ENCODE results near the gene FOXJ1.

Gene FOXJ1

DNA sequence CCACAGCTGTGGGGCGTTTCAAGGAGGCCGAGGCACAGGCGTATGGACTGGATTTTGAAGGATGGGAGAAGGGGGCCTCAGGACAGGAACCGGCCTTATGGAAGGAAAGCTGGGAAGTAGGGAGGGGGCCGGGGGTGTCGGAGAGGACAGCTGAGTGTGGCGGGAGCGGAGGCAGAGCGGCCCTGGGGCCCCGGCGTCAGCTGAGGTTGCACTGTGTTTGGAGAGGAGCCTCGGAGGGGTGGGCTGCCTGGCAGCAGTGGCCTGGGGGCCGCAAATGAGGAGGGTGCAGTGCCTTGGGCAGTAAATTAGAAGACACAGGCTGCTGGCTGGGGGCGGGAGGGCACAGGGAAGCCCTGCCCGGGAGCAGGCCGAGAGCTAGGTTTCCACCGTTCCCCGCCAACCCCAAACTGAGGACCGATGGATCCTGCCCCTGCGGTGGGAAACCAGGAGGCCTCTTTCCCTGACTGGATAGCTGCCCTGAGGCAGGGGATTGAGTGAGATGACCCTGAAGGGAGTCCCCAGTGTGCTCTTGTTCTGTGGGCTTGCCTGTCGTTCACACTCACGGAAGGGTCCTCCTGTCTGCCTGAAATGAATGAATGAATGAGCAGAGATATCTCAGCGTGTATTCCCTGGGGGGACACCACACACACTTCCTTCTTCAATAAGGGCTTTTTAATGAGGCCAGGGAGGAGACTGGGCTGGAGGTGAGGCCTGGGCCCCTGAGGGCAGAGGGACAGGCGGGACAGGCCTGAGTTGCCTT is 18.4 kb downstream of the FOXJ1 start:
- no peak for DNase-seq

DNA sequence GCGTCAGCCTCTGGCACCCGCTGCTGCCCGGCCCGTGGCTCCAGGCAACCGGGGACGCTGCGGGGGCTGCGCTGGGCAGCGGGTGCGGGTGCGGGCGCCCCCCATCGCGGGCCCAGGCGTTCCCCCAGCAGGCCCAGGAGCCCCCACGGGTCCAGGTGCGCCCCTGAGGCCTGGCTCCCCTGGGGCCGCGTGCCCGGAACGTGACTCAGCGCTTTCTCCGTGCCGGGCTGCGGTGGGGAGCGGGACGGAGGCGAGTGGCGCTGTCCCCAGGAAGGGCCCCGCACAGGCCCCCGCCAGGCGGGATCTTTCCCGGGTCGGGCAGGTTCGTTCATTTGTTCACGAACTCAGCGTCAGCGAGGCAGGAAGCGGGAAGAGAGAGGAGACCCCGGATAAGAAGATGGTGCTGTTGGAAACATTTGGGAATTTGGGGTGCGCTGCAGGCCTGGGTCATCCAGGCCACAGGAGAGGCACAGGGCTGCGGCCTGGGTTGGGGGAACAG is 19.1 kb downstream of the FOXJ1 start:
- DNase-seq, result no peak

DNA sequence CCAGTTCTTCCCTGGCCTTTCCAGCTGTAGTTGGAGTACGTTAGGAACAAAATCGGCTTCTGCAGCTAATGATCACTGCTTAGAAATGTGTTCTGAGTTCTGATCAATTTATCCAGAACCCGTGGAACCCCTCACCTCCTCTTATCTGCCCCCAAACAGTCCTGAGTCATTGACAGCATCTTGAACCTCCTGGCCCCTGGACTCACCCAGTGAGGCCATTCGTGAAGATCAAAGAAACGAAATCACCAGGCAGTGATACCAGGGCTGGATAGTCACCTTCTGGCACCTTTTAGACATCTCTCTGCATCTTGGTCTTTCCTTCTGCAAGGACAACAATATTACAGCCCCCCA is 20.4 kb downstream of the FOXJ1 start:
- DNase-seq, result no peak

DNA sequence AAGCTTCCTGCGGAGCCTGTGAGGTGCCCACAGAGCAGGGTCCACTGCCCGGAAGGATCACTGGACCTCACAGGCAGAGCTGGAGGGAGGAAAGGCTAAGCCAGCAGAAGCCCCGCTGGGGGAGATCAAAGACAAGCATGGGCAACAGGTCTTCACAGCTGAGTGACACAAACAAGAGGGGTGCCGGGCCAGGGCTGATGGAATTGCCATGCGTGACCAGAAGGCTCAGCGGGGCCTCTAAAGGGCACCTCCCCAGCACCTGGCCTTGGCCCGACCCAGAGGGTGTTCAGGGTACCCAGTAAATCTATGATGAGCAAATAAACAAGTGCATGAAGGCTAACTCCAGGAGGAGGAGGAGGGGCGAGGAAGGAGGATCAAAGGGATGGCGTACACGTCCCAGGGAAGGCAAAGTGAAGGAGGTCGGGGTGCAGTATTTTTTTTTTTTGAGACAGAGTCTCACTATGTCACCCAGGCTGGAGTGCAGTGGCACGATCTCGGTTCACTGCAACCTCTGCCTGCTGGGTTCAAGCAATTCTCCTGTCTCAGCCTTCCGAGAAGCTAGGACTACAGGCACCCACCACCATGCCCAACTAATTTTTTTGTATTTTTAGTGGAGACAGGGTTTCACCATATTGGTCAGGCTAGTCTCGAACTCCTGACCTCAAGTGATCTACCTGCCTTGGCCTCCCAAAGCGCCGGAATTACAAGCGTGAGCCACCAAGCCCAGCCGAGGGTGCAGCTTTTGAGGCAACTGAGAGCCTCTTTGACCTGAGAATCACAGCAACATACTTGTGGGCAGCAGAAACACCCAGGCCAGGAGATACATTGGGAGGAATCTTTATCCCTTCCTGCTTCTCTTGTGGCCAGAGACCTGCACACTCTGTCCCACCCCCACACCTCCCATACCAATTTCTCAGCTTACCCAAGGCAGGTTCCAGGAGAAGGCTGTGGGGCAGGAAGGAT is 21.4 kb downstream of the FOXJ1 start:
- DNase-seq, result no peak

DNA sequence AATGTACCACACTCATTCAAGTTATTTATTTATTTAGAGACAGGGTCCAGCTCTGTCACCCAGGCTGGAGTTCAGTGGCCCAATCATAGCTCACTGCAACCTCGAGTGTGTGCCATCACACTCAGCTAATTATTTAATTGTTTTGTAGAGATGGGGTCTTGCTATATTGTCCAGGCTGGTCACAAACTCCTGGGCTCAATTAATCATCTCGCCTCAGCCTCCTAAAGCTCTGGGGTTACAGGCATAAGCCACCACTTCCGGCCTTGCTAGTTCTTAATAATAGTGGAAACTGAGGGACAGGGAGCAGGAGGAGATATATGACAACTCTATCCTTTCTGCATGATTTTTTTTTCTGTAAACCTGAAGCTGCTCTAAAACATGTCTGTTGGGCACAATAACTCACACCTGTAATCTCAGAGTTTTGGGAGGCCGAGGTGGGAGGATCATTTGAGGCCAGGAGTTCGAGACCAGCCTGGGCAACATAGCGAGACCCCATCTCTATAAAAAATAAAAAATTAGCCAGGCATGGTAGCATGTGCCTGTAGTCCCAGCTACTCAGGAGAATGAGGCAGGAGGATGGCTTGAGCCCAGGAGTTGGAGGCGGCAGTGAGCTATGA is 25.8 kb downstream of the FOXJ1 start:
- no peak for DNase-seq

DNA sequence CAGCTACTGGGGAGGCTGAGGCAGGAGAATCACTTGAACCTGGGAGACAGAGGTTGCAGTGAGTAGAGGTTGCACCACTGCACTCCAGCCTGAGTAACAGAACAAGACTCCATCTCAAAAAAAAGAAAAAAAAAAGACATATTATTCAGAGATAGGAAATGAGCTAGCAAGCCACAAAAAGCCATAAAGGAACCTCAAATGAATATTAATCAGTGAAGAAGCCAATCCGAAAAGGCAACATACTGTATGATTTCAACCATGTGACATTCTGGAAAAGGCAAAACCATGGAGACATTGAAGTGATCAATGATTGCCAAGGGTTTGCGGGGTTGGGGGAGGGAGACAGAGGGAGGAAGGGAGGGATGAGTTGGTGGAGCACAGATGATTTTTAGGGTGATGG is 29.1 kb downstream of the FOXJ1 start:
- no peak for DNase-seq

DNA sequence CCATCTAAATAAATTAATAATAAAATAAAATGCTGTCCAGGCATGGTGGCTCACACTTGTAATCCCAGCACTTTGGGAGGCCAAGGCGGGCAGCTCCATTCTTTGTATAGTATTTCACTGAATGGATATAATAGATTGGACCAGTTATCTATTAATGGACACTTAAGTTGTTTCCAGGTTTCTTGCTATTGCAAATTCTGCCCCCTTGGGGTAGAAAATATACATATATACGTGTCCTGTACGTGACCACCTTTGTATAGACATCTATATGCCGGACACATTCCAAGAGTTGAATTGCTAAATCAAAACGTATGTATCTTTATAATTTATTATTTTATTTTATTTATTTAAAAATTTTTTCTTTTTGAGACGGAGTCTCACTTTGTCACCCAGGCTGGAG is 33.5 kb downstream of the FOXJ1 start:
- no peak for DNase-seq

DNA sequence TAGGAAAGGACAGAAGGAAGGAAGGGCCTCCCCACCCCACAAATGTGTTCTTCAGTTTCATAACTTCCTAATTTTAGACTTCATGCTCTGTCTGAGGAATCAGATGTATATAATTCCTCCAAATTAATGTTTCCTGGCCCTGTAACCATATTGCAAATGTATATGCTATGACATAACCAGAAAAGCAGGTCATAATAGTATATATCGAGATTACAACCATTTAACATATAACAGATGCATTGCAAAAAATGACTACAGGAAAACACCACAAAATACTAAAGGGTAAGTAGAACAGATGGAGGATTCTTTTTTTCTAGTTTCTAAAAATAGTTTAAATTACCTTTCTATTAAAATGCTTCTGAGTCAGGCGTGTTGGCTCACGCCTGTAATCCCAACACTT is 34.3 kb downstream of the FOXJ1 start:
- DNase-seq, result no peak

DNA sequence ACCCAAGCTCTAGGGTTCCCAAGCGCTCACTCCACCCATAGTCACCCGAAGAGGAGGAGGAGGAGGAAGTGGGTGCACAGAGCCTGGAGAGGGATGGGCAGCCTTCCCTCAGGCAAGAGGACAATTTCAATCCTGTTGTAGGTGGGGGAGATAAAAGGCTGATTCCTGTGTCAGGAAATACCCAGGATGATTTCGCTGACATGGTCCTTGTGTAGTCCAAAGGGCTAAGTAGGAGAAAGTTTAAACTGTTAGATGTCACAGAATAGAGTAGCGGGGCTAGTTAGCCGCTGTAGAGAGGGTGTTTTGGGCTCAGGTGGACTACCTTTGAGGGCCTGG is 36.2 kb downstream of the FOXJ1 start:
- DNase-seq, result no peak

DNA sequence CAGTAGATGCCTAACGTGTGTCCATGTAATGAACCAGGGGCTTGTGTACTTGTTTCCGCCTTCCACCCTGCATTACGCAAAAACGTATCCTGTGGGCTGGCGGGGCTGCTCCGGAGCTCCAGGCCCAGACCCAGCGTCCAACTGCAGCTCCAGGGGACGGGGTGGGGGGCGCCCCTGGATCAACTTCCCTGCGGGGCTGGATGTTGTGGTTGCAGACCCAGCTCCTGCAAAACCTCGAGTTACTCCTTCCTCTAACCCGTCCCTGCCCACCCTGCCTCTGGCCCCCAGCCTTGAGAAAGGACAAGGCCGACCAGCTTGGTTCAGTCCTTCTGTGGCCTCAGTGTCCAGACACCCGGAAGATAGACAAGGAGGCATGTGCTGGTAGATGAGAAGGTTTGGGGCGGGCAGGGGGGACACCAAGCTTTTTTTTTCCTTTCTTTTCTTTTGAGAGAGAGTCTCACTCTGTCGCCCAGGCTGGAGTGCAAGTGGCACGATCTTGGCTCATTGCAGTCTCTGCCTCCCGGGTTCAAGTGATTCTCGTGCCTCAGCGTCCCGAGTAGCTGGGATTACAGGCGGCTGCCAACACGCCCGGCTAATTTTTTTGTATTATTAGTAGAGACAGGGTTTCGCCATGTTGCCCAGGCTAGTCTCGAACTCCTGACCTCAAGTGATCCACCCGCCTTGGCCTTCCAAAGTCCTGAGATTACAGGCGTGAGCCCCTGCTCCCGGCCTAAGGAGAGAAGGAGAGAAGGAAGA is 36.7 kb downstream of the FOXJ1 start:
- no peak for DNase-seq

DNA sequence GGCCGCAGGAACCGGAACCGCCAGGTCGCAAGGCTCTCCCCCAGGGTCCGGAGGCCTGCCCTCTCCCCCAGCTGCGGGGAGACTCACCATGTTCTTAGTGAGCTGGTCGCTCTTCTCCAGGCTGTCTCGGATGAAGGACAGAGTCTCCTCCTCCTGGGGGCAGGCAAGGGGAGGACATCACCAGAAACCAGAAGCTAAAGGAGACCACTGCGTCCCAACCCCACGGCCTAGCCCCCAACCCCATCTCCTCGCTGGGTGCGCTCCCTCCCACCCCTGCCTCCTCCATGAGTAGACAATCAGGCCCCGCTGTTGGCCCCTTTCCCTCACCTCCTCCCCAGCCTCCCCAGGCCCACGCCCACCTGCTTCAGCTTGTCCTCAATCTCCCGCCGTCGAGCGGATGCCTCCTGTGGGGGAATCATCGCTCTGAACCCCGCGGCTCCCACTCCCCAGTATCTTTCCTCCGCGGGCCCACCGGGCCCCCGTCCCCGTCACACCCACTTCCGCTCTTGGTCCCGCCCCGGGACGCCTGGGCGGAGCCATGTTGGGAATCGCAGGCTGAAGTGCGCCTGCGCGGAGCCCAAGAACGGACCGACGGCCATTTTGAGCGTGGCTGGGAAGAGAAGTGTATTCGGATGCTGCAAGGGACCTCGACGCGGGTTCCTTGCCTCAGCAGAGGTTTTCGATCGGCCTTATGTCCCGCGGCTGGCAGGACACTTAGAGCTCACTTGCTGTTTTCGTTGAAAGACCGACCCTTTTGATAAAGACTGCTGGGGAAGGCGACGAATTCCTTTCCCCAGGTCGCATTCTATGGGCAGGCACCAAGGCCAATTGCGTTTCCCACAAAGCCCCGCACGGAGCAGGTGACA is 37.5 kb downstream of the FOXJ1 start, which contains the start of gene EXOC7:
TSS of gene EXOC7 (minus strand) at position 514 of the 866 bp plus-strand sequence. CDS start at position 419, 95 bp downstream.
- DNase-seq, result no peak

DNA sequence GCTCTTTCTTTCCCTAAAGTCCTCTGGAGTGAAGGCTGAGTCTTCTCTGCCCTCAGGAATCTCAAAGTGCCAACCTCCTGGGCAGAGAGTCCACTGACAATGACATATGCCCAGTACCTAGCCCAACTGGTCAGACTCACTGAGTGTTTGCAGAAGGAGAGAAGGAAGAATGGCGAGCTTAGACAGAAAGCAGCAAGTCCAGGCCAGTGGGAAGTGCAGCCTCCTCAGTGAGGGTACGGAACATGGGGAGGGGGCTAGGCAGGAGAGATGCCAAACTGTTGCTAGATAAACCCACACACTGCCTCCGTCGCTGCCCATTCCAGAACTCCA is 38.1 kb downstream of the FOXJ1 start:
- DNase-seq, result no peak

DNA sequence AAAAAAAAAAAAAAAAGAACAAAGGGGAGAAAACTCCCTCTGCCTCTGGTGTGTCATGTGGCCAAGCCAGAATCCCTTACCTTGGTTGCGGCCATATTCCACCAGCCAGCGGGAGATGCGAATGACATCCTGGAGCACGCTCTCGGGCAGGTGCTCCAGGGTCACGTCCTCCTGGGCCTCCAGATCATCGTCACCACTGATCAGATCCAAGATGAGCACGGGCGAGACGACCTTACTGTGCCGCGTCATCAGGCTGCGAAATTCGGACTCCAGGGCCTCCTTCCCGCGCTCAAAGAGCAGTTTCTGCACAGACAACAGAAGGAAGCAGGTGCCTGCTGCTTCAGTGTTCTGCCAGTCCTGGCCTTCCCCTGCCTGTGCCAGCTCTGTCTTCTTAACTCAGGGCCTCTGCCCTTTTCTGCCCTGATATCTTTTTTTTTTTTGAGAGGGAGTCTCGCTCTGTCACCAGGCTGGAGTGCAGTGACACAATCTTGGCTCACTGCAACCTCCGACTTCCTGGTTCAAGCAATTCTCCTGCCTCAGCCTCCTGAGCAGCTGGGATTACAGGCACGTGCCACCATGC is 43.2 kb downstream of the FOXJ1 start:
- DNase-seq, result no peak

DNA sequence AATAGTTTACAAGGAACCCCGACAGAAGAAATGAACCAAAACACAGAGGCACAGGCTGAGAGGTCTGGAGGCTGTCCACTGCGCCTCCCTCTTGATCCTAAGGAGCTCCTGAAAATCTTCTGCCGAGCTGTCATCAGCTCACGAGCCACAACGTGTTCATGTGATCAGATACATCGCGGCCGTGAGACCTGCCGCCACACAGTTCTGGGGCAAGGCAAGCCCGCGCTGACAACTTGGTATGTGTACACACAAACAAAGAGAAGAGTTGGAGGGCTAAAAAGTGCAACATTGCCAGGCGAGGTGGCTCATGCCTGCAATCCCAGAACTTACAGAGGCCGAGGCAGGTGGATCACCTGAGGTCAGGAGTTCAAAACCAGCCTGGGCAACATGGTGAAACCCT is 45.1 kb downstream of the FOXJ1 start:
- no peak for DNase-seq

DNA sequence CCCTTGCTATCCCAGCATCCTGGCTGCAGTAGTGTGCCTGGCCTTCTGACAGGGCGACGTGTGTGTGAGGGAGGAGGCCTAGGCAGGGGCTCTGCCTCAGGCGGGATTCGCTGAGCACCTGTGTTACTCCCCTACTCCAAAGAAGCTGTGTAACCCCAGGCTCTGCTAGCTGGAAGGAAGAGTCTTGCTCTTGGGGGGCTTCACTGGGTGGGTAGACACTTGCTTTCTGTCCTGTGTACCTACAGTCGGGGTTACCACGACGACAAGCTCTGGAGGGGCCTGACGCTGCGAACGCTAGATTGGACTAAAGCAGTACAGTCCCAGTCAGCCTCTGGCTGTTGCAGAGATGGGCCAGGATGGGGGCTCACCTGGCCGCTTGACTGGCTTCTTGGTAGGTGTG is 47.0 kb downstream of the FOXJ1 start:
- no peak for DNase-seq

DNA sequence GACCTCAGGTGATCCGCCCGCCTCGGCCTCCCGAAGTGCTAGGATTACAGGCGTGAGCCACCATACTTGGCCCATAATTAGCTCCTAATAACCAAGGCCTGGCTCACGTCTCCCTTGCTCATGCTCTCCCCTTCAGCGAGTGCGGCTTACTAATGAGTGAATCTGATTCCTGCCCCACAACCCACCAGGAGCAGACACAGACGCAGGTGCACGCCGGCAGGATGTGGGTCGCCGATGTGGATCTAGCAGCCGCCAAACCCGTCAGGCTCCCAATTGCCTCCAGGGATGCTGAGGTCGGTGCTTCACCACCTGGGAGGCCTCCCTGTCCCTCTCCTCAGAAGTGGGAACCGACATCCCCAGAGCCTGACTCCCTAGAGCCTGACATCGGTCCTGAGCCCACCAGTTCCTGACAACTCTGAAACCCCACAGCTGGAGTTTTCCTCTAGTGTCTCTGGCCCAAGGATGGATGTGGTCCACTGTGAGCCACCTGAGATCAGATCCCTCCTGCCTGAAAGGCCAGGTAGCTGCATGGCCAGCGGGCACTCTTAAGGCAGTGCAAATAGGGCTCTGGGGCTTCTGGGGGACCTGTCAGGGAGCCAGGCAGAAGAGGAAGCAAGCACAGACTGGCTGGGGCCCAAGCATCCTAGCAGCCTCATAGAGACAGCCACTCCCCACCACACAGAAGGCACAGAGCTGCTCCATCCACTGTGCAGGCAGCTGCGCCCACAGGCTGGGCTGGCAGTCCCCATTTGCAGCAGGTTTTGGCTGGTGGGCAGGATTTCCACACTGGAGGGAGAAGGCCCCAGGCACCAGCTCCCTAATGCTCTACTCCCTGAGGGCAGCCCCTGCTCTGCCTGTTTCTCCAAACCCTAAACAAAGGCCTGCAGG is 48.3 kb downstream of the FOXJ1 start:
- DNase-seq, result no peak

DNA sequence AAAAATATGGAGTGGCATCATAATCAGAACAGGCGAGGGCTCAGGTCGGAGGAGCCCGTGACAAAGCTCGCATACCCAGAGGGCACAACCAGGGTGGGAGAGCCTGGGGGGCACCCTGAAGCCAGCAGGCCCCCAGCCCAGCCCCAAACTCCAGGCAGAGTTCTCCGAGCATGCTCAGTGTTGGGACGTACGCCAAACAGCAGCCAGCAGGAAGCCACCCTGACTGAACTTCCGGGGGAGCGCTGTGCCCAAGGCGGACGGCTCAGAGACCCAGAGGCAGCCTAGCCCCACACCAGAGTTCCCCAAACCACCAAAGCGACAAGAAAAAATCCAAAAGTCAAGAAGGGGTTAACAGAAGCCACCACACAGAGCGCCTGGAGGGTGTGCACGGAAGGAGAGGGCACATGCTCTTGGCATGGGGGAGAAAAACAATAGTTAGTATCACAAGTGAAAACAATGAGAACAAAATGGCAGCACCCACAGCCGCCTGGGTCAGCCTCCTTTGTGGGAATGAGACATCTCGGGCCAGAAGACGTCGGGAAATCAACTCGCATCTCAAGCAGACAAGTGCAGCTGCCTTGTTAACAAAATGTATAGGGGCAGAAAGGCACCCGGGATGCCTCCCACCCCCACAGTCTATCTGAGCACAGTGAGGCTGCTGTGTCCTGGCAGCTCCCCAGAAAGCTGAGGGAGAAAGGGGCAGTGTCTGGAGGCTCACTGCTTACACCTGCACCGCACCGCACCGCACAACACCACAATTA is 49.3 kb downstream of the FOXJ1 start:
- no peak for DNase-seq

DNA sequence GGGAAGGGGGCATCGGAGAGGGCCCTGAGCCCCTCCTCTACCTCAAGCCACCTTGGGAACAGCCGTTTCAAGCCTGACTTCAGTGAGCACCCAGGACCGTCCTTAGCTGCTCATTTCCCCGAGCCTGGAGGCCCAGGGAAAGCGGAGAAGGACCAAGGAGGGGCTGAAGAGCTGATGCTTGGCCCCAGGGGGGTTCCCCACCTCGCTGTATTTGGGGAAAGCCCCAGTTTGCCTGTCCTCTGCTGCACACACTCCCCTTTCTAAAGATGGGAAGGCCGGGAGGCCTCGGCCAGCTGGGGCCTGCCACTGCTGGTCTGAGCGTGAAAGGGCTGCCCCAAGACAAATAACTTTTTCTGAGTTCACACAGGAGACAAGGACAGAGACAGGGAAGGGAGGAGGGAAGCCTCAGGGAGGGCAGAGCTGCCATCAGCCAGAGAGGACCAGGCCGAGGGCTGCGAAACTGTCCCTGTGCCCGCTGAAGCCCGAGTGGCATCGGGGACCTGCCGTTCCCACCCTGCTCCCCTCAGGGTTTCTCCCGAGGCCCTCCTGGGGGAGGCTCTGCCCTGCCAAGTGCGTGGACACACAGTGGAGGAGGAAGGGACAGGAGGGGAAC is 50.4 kb downstream of the FOXJ1 start:
- no peak for DNase-seq
